Measurements from ENCODE around the gene FNIP1. TPM values are rescaled to one million over a fixed set of nuclear protein-coding genes. Genes with fewer than 3 reads are reported as not detected.
"Not testable (repeated sequence)": the region's sequence is repeated elsewhere in the genome, so short reads cannot be mapped to it uniquely, and the experiment has no call there.

Gene FNIP1
- total RNA-seq, 6 experiments from 2014 or later = 14.2 to 25.2 (median 20.9) TPM

DNA sequence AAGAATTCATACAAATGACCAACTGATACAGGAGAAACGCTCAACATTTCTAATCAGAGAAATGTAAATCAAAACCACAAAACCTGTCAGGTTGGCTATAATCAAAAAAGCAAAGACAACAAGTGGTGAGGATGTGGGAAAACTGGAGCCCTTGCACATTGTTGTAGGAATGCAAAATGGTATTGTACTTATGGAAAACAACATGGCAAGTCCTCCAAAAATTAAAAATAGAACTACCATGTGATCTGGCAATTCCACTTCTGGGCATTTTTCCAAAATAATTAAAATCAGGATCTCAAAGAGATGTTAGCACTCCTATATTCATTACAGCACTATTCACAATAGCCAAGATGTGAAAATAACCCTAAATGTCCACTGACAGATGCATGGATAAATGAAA is 76.1 kb downstream of the FNIP1 start:
- Histone ChIP-seq H3K4me1 (no peaks in the 10 kb centered on the region), H3K27ac (no peak overlapping the region), H3K9me3 (no peaks in the 10 kb centered on the region), H3K4me3 (no peak overlapping the region), H3K27me3 (no peaks in the 10 kb centered on the region), H3K36me3 (no peaks in the 10 kb centered on the region)
- intact Hi-C loops (cut with DNase I) = no loop called here
- TF ChIP-seq, protein P1, sequence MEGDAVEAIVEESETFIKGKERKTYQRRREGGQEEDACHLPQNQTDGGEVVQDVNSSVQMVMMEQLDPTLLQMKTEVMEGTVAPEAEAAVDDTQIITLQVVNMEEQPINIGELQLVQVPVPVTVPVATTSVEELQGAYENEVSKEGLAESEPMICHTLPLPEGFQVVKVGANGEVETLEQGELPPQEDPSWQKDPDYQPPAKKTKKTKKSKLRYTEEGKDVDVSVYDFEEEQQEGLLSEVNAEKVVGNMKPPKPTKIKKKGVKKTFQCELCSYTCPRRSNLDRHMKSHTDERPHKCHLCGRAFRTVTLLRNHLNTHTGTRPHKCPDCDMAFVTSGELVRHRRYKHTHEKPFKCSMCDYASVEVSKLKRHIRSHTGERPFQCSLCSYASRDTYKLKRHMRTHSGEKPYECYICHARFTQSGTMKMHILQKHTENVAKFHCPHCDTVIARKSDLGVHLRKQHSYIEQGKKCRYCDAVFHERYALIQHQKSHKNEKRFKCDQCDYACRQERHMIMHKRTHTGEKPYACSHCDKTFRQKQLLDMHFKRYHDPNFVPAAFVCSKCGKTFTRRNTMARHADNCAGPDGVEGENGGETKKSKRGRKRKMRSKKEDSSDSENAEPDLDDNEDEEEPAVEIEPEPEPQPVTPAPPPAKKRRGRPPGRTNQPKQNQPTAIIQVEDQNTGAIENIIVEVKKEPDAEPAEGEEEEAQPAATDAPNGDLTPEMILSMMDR (IDR thresholded peaks at IDR 0.05) = no peak
- no peak for TF ChIP-seq POLR2A (IDR thresholded peaks at IDR 0.05)
- ATAC-seq (no peak), DNase-seq (no peak)
- WGBS (ENCODE audit: insufficient coverage, low coverage, low lambda C conversion rate, missing lambda C conversion rate) = 100% methylated on average over 1 of the region's 1 CpG

DNA sequence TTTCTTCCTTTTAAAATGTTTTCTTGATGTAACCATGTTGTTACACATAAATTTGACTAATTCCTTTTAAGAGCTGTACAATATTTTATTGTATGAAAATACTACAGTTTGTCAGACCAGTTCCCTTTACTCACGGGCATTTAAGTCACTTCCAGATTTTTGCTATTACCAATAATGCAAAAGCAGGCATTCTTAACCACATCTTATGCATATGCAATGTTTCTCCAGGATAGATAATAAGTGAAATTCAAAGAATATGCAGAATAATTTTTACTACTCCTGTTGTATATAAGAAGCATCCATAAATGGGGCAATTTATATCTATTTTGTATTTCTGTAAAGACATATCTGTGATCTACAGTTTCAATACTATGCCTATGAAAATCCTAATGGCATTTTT is 77.3 kb downstream of the FNIP1 start:
- WGBS (ENCODE audit: insufficient coverage, low coverage, low lambda C conversion rate, missing lambda C conversion rate) = 67% methylated on average over 1 of the region's 1 CpG
- Histone ChIP-seq H3K4me1 (no peaks in the 10 kb centered on the region), H3K27ac (no peak overlapping the region), H3K9me3 (no peaks in the 10 kb centered on the region), H3K4me3 (no peak overlapping the region), H3K27me3 (no peaks in the 10 kb centered on the region), H3K36me3 (no peaks in the 10 kb centered on the region)
- DNase-seq (no peak), ATAC-seq (no peak)
- TF ChIP-seq, protein P1 (IDR thresholded peaks at IDR 0.05) = no peak
- no peak for TF ChIP-seq POLR2A (IDR thresholded peaks at IDR 0.05)
- intact Hi-C loops (cut with DNase I) = no loop called here

DNA sequence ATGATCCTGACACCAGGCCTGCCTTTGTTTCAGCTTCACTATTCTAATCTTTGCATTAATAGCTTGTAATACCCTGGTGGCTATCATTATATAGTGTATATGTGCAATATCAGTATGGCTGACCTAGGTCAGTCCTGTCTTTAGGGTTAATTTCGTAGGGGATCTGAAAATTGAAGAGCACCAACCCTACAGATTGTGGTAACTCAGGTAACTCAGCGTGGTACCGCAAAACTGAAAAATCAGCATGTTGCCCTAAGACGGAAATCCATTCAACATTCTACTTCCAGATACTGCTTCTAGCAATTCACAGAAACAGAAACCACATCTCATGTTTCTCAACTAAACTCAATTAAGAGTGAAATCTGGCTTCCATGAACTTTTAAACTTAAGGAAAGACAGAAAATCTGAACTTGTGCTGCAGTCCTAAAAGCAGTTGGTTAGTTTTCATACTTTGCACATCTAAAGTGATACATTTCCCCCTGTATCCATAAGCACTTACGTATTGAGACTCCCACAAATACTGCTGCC is 78.3 kb downstream of the FNIP1 start:
- Histone ChIP-seq H3K27me3 (no peaks in the 10 kb centered on the region), H3K27ac (no peak overlapping the region), H3K36me3 (no peaks in the 10 kb centered on the region), H3K9me3 (no peaks in the 10 kb centered on the region), H3K4me1 (no peaks in the 10 kb centered on the region), H3K4me3 (no peak overlapping the region)
- ATAC-seq (no peak), DNase-seq (no peak)
- intact Hi-C loops (cut with DNase I) = no loop called here
- 93% methylated on average over 5 of the region's 5 CpGs for WGBS (ENCODE audit: insufficient coverage, low coverage, low lambda C conversion rate, missing lambda C conversion rate)
- TF ChIP-seq, protein P1 (IDR thresholded peaks at IDR 0.05) = no peak
- no peak for TF ChIP-seq POLR2A (IDR thresholded peaks at IDR 0.05)

DNA sequence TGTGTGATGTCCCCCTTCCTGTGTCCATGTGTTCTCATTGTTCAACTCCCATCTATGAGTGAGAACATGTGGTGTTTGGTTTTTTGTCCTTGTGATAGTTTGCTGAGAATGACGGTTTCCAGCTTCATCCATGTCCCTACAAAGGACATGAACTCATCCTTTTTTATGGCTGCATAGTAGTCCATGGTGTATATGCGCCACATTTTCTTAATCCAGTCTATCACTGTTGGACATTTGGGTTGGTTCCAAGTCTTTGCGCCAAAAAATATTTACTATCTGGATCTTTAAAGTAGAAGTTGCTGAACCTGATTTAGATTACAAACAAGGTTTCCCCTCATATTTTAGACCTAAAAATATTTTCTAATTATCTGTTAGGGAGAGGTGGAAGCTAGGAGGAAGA is 79.7 kb downstream of the FNIP1 start:
- 77% methylated on average over 2 of the region's 3 CpGs for WGBS (ENCODE audit: insufficient coverage, low coverage, low lambda C conversion rate, missing lambda C conversion rate)
- H3K4me3 ChIP-seq; H3K36me3 ChIP-seq; H3K27me3 ChIP-seq; H3K27ac ChIP-seq; ATAC-seq; H3K9me3 ChIP-seq; H3K4me1 ChIP-seq; intact Hi-C loops (cut with DNase I); DNase-seq: not testable (repeated sequence)

DNA sequence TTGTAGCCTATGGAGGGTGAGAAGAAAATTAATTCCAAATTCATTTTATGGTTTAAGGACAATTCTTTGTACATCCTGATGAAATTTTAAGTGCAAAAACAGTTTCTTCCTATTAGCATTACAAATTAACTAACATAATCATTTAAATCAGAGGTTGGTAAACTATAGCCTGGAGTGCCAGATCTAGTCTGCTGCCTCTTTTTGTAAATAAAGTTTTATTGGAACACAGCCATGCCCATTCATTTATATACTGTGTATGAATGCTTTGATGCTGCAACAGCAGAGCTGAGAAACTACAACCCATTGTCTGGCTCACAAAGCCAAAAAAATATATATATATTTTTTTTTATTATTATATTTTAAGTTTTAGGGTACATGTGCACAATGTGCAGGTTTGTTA is 80.2 kb downstream of the FNIP1 start:
- no peaks in the 10 kb centered on the region for H3K4me1 ChIP-seq
- no peaks in the 10 kb centered on the region for H3K36me3 ChIP-seq
- ATAC-seq = no peak
- H3K27ac ChIP-seq = no peak overlapping the region
- DNase-seq = no peak
- no peak overlapping the region for H3K4me3 ChIP-seq
- intact Hi-C loops (cut with DNase I) = no loop called here
- H3K27me3 ChIP-seq = no peaks in the 10 kb centered on the region
- no peaks in the 10 kb centered on the region for H3K9me3 ChIP-seq
- TF ChIP-seq, protein P1 (IDR thresholded peaks at IDR 0.05) = no peak
- TF ChIP-seq POLR2A (IDR thresholded peaks at IDR 0.05) = no peak
